ENCODE measurements around the gene LGALS12. TPM values are rescaled to one million over a fixed set of nuclear protein-coding genes. Genes with fewer than 3 reads are reported as not detected.
"Not testable (repeated sequence)": the region's sequence is repeated elsewhere in the genome, so short reads cannot be mapped to it uniquely, and the experiment has no call there.

Gene LGALS12
- total and polyA plus RNA-seq, 2 donors (not counting 1 experiment from before 2014, with no cell fraction given): not detected

GRCh38 chr11:63535734-63536133, 29.9 kb downstream of the LGALS12 start:
- no peaks in the 10 kb centered on the region for H3K36me3 ChIP-seq (ENCODE audit: control insufficient read depth, insufficient read depth, low read length)
- H3K9me3 ChIP-seq (ENCODE audit: control insufficient read depth, insufficient read depth, low read depth, low read length): no peaks in the 10 kb centered on the region
- no peak overlapping the region for H3K27ac ChIP-seq (ENCODE audit: insufficient read depth, low read length)
- H4K20me1 ChIP-seq (ENCODE audit: control insufficient read depth, extremely low read depth, insufficient read depth, low read length): no peaks in the 10 kb centered on the region
- TF ChIP-seq EZH2 (IDR thresholded peaks at IDR 0.05; ENCODE audit: low read length, missing control alignments): no peak
- no peak for TF ChIP-seq CTCF (conservative IDR thresholded peaks at IDR 0.05 in 1 of 2, IDR thresholded peaks at IDR 0.05 in 1 of 2; ENCODE audit: low read depth in 1 of 2, low read length in 2 of 2)
- no peaks in the 10 kb centered on the region for H3K27me3 ChIP-seq (ENCODE audit: control insufficient read depth, insufficient read depth, low read length)
- H3K9ac ChIP-seq (ENCODE audit: insufficient read depth, low read length): no peak overlapping the region
- no peak overlapping the region for H3K4me2 ChIP-seq (ENCODE audit: extremely low read depth, insufficient read depth, low read length)
- no peak overlapping the region for H2AFZ ChIP-seq (ENCODE audit: low read length)
- H3K4me1 ChIP-seq (ENCODE audit: control insufficient read depth, extremely low read depth, insufficient read depth, low read length): peaks cover 14% of the 10 kb centered on the region
- DNase-seq (ENCODE audit: low read depth in 2 of 2): no peak
- no peaks in the 10 kb centered on the region for H3K79me2 ChIP-seq (ENCODE audit: control insufficient read depth, insufficient read depth, low read length)
- no peak overlapping the region for H3K4me3 ChIP-seq (replicated peaks in 1 of 4; ENCODE audit: control extremely low read depth in 1 of 4, insufficient read depth in 1 of 4, low read depth in 3 of 4, low read length in 4 of 4)

- H3K4me1 ChIP-seq (ENCODE audit: control insufficient read depth, extremely low read depth, insufficient read depth, low read length): peaks cover 10% of the 10 kb centered on the region
- no peaks in the 10 kb centered on the region for H4K20me1 ChIP-seq (ENCODE audit: control insufficient read depth, extremely low read depth, insufficient read depth, low read length)
- peak; percentile 69 to 73 for DNase-seq (ENCODE audit: low read depth in 2 of 2)
- no peaks in the 10 kb centered on the region for H3K27me3 ChIP-seq (ENCODE audit: control insufficient read depth, insufficient read depth, low read length)
- TF ChIP-seq EZH2 (IDR thresholded peaks at IDR 0.05; ENCODE audit: low read length, missing control alignments): no peak
- TF ChIP-seq CTCF (conservative IDR thresholded peaks at IDR 0.05 in 1 of 2, IDR thresholded peaks at IDR 0.05 in 1 of 2; ENCODE audit: low read depth in 1 of 2, low read length in 2 of 2): no peak
- H3K9ac ChIP-seq (ENCODE audit: insufficient read depth, low read length): peak within 1 kb of the TSS; percentile 26
- no peaks in the 10 kb centered on the region for H3K79me2 ChIP-seq (ENCODE audit: control insufficient read depth, insufficient read depth, low read length)
- peak within 1 kb of the TSS; percentile 97 for H3K4me2 ChIP-seq (ENCODE audit: extremely low read depth, insufficient read depth, low read length)
- no peaks in the 10 kb centered on the region for H3K36me3 ChIP-seq (ENCODE audit: control insufficient read depth, insufficient read depth, low read length)
- peak within 1 kb of the TSS; percentile 48 to 68 (median 58) for H3K4me3 ChIP-seq (replicated peaks in 1 of 4; ENCODE audit: control extremely low read depth in 1 of 4, insufficient read depth in 1 of 4, low read depth in 3 of 4, low read length in 4 of 4)
- peak within 1 kb of the TSS; percentile 94 for H2AFZ ChIP-seq (ENCODE audit: low read length)
- no peaks in the 10 kb centered on the region for H3K9me3 ChIP-seq (ENCODE audit: control insufficient read depth, insufficient read depth, low read depth, low read length)
- peak within 1 kb of the TSS; percentile 82 for H3K27ac ChIP-seq (ENCODE audit: insufficient read depth, low read length)
Measured at GRCh38 chr11:63536669-63537292, 30.9 kb downstream of the LGALS12 start, which contains the start of gene PLAAT4. Gene PLAAT4, plus strand, starts transcription at chr11:63536808. Its CDS starts 61 bp downstream, at chr11:63536869.

- no peak for TF ChIP-seq EZH2 (IDR thresholded peaks at IDR 0.05; ENCODE audit: low read length, missing control alignments)
- TF ChIP-seq CTCF (conservative IDR thresholded peaks at IDR 0.05 in 1 of 2, IDR thresholded peaks at IDR 0.05 in 1 of 2; ENCODE audit: low read depth in 1 of 2, low read length in 2 of 2): no peak
- Histone ChIP-seq H3K4me2 (ENCODE audit: extremely low read depth, insufficient read depth, low read length) (peak overlapping the region; percentile 97), H3K4me3 (replicated peaks in 1 of 4; ENCODE audit: control extremely low read depth in 1 of 4, insufficient read depth in 1 of 4, low read depth in 3 of 4, low read length in 4 of 4) (peak overlapping the region; percentile 48 to 68 (median 58)), H2AFZ (ENCODE audit: low read length) (peak overlapping the region; percentile 94), H4K20me1 (ENCODE audit: control insufficient read depth, extremely low read depth, insufficient read depth, low read length) (no peaks in the 10 kb centered on the region), H3K79me2 (ENCODE audit: control insufficient read depth, insufficient read depth, low read length) (no peaks in the 10 kb centered on the region), H3K4me1 (ENCODE audit: control insufficient read depth, extremely low read depth, insufficient read depth, low read length) (peaks cover 7% of the 10 kb centered on the region), H3K9ac (ENCODE audit: insufficient read depth, low read length) (peak overlapping the region; percentile 26), H3K9me3 (ENCODE audit: control insufficient read depth, insufficient read depth, low read depth, low read length) (no peaks in the 10 kb centered on the region), H3K27me3 (ENCODE audit: control insufficient read depth, insufficient read depth, low read length) (no peaks in the 10 kb centered on the region), H3K36me3 (ENCODE audit: control insufficient read depth, insufficient read depth, low read length) (no peaks in the 10 kb centered on the region), H3K27ac (ENCODE audit: insufficient read depth, low read length) (peak overlapping the region; percentile 82)
- peak; percentile 68 to 96 for DNase-seq (ENCODE audit: low read depth in 2 of 2)
Measured at GRCh38 chr11:63537293-63538101, 31.6 kb downstream of the LGALS12 start.

GRCh38 chr11:63542506-63542905, 36.6 kb downstream of the LGALS12 start:
- H3K4me1 ChIP-seq (ENCODE audit: control insufficient read depth, extremely low read depth, insufficient read depth, low read length); H3K9me3 ChIP-seq (ENCODE audit: control insufficient read depth, insufficient read depth, low read depth, low read length); H3K4me3 ChIP-seq (replicated peaks in 1 of 4; ENCODE audit: control extremely low read depth in 1 of 4, insufficient read depth in 1 of 4, low read depth in 3 of 4, low read length in 4 of 4); H3K27me3 ChIP-seq (ENCODE audit: control insufficient read depth, insufficient read depth, low read length); H3K9ac ChIP-seq (ENCODE audit: insufficient read depth, low read length); H3K4me2 ChIP-seq (ENCODE audit: extremely low read depth, insufficient read depth, low read length); H3K79me2 ChIP-seq (ENCODE audit: control insufficient read depth, insufficient read depth, low read length); H2AFZ ChIP-seq (ENCODE audit: low read length); H3K36me3 ChIP-seq (ENCODE audit: control insufficient read depth, insufficient read depth, low read length); H3K27ac ChIP-seq (ENCODE audit: insufficient read depth, low read length); H4K20me1 ChIP-seq (ENCODE audit: control insufficient read depth, extremely low read depth, insufficient read depth, low read length): not testable (repeated sequence)
- DNase-seq (ENCODE audit: low read depth in 2 of 2): peak in 1 of 2 donors; percentile 45

All from fibroblast of lung (primary cell).